Osteoblast (primary cell): Measurements from ENCODE around the gene NOXO1. TPM values are rescaled to one million over a fixed set of nuclear protein-coding genes. Genes with fewer than 3 reads are reported as not detected.
A peak's percentile ranks its signal among the peaks of the same experiment; 100 is the strongest.

Experiments
- DNase-seq: peaks from one replicate; pipeline ENCODE4 v3.0.0; 2011; ENCODE audit warnings: low spot score, mixed read lengths; ENCODE audit not compliant: insufficient read length; ENCODE audit errors: missing footprints
- H2AFZ ChIP-seq: 2 replicates; pipeline ENCODE4 v1.6.0; 2011; ENCODE audit warnings: mild to moderate bottlenecking, low read length
- H3K27ac ChIP-seq: 2 replicates; pipeline ENCODE4 v1.5.1; 2011; ENCODE audit warnings: mild to moderate bottlenecking, low read depth, low read length, moderate library complexity
- H3K27me3 ChIP-seq: 2 replicates; pipeline ENCODE4 v1.6.0; 2012; ENCODE audit warnings: mild to moderate bottlenecking, control low read depth, inconsistent platforms, low read length, moderate library complexity; ENCODE audit not compliant: insufficient read depth
- H3K36me3 ChIP-seq: 2 replicates; pipeline ENCODE4 v1.5.1; 2011; ENCODE audit warnings: mild to moderate bottlenecking, low read length, control low read depth, moderate library complexity; ENCODE audit not compliant: insufficient read depth
- H3K4me1 ChIP-seq: 2 replicates; pipeline ENCODE4 v1.5.1; 2011; ENCODE audit warnings: mild to moderate bottlenecking, low read length, control low read depth, moderate library complexity; ENCODE audit not compliant: insufficient read depth
- H3K4me2 ChIP-seq: 2 replicates; pipeline ENCODE4 v1.6.0; 2011; ENCODE audit warnings: mild to moderate bottlenecking, low read length; ENCODE audit not compliant: insufficient read depth
- H3K4me3 ChIP-seq: fragments of 200-600 bp; sonication (generic); 3 replicates; pipeline ENCODE4 v1.5.1; 2012; ENCODE audit warnings: mild to moderate bottlenecking, low read length, inconsistent platforms; ENCODE audit not compliant: insufficient read depth
- H3K79me2 ChIP-seq: 2 replicates; pipeline ENCODE4 v1.6.0; 2012; ENCODE audit warnings: mild to moderate bottlenecking, low read length, control low read depth, inconsistent platforms; ENCODE audit not compliant: insufficient read depth
- H3K9me3 ChIP-seq: 2 replicates; pipeline ENCODE4 v1.5.1; 2011; ENCODE audit warnings: low read depth, low read length, control low read depth
- H4K20me1 ChIP-seq: 2 replicates; pipeline ENCODE4 v1.6.0; 2012; ENCODE audit warnings: mild to moderate bottlenecking, low read length, control low read depth; ENCODE audit not compliant: insufficient read depth
- total RNA-seq: library from RNA; depleted of rRNA; stranded (reverse); fragments of >200 nt; gene quantifications from 2 replicates; pipeline ENCODE4 v1.2.3, GENCODE V29; 2012
- TF ChIP-seq, protein P1 (sequence below): IDR thresholded peaks from 2 replicates; pipeline ENCODE4 v1.5.1; 2011; ENCODE audit warnings: mild to moderate bottlenecking, low read depth, low read length, moderate library complexity; ENCODE audit errors: extremely low read depth

The NOXO1 gene
- total RNA-seq, 1 donor = under 0.01 TPM

DNA sequence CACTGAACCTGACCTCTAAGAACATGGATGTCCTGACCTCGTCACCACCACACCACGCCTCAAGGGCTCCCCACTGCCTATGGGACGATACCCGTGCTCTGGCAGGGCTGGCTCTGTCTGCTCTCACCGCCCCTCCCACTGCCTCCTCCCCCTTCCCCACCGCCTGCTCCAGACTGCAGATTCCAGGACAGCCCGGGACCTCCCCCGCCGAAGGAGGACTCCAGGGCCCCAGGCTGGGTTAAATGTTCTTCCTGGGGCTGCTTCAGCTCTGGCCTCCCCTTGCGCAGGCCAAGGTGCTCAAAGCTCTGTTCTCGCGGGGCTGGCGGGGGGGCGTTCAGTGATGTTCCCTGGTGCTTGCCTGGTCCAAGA lies 41.4 kb upstream of the NOXO1 start:
- no peaks in the 10 kb centered on the region for H3K36me3 ChIP-seq
- H2AFZ ChIP-seq = peak overlapping the region; percentile 90
- no peak overlapping the region for H3K27ac ChIP-seq
- H3K4me1 ChIP-seq = peaks cover 8% of the 10 kb centered on the region
- H3K4me3 ChIP-seq = peak overlapping the region; percentile 70
- H3K9me3 ChIP-seq = no peaks in the 10 kb centered on the region
- peaks cover 5% of the 10 kb centered on the region for H3K79me2 ChIP-seq
- H3K27me3 ChIP-seq = peaks cover 19% of the 10 kb centered on the region
- TF ChIP-seq, protein P1, sequence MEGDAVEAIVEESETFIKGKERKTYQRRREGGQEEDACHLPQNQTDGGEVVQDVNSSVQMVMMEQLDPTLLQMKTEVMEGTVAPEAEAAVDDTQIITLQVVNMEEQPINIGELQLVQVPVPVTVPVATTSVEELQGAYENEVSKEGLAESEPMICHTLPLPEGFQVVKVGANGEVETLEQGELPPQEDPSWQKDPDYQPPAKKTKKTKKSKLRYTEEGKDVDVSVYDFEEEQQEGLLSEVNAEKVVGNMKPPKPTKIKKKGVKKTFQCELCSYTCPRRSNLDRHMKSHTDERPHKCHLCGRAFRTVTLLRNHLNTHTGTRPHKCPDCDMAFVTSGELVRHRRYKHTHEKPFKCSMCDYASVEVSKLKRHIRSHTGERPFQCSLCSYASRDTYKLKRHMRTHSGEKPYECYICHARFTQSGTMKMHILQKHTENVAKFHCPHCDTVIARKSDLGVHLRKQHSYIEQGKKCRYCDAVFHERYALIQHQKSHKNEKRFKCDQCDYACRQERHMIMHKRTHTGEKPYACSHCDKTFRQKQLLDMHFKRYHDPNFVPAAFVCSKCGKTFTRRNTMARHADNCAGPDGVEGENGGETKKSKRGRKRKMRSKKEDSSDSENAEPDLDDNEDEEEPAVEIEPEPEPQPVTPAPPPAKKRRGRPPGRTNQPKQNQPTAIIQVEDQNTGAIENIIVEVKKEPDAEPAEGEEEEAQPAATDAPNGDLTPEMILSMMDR = no peak
- peaks cover 4% of the 10 kb centered on the region for H4K20me1 ChIP-seq
- H3K4me2 ChIP-seq = peak overlapping the region; percentile 91
- peak; percentile 98 for DNase-seq

DNA sequence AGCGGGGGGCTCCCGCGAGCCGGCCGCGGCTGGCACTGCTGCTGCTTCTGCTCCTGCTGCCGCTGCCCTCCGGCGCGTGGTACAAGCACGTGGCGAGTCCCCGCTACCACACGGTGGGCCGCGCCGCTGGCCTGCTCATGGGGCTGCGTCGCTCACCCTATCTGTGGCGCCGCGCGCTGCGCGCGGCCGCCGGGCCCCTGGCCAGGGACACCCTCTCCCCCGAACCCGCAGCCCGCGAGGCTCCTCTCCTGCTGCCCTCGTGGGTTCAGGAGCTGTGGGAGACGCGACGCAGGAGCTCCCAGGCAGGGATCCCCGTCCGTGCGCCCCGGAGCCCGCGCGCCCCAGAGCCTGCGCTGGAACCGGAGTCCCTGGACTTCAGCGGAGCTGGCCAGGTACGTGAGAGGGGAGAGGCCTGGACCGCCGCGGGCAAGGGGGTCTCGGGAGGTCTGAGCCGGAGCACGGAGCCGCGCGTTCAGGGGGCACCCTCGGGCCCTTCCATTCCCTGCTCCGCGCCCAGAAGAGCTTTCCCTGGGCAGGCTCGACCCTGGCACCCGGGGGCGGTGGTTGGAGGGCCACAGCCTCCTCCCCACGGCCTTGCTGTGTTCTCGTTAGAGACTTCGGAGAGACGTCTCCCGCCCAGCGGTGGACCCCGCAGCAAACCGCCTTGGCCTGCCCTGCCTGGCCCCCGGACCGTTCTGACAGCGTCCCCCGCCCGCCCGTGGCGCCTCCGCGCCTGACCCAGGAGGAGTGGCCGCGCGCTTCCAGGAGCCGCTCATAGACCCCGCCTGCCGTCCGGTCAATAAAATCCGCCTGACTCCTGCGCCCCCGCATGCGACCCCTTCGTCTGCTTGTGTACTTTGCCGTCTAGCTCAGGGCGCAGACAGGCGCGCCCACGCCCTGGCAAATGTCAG lies 38.9 kb upstream of the NOXO1 start:
- H3K9me3 ChIP-seq = no peaks in the 10 kb centered on the region
- H3K79me2 ChIP-seq = no peaks in the 10 kb centered on the region
- no peak overlapping the region for H3K4me2 ChIP-seq
- H3K4me1 ChIP-seq = peaks cover 4% of the 10 kb centered on the region
- no peaks in the 10 kb centered on the region for H3K36me3 ChIP-seq
- H4K20me1 ChIP-seq = no peaks in the 10 kb centered on the region
- no peak overlapping the region for H3K27ac ChIP-seq
- DNase-seq = no peak
- TF ChIP-seq, protein P1 = no peak
- H3K27me3 ChIP-seq = peaks cover 19% of the 10 kb centered on the region
- no peak overlapping the region for H3K4me3 ChIP-seq
- H2AFZ ChIP-seq = no peak overlapping the region

DNA sequence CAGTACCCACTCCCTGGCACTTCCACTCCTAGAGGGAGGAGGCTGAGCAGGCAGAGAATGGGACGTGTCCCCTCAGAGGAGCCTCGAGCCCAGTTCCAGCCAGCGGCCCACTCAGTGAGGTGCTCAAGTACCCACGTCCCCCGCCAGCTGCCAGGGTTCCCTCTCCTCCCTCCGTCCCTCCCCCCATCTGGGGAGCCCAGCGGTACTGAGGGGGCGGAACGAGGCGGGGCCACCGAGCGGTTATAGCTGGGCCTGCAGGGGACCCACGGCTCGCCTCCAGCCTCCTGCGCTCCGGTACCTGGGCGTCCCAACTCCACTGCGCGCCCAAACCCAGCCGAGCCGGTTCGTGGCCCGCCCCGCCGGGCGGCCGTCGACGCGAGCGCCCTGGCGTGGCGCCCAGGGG lies 38.2 kb upstream of the NOXO1 start, which contains the start of gene NPW:
NPW (plus strand) TSS at position 268 of the 403 bp plus-strand sequence.
- TF ChIP-seq, protein P1 = no peak
- H3K36me3 ChIP-seq = no peaks in the 10 kb centered on the region
- no peaks in the 10 kb centered on the region for H4K20me1 ChIP-seq
- no peaks in the 10 kb centered on the region for H3K9me3 ChIP-seq
- peaks cover 4% of the 10 kb centered on the region for H3K4me1 ChIP-seq
- no peak within 1 kb of the TSS for H3K27ac ChIP-seq
- H3K4me2 ChIP-seq = no peak within 1 kb of the TSS
- no peak within 1 kb of the TSS for H2AFZ ChIP-seq
- no peak for DNase-seq
- H3K79me2 ChIP-seq = no peaks in the 10 kb centered on the region
- peaks cover 19% of the 10 kb centered on the region for H3K27me3 ChIP-seq
- H3K4me3 ChIP-seq = no peak within 1 kb of the TSS

DNA sequence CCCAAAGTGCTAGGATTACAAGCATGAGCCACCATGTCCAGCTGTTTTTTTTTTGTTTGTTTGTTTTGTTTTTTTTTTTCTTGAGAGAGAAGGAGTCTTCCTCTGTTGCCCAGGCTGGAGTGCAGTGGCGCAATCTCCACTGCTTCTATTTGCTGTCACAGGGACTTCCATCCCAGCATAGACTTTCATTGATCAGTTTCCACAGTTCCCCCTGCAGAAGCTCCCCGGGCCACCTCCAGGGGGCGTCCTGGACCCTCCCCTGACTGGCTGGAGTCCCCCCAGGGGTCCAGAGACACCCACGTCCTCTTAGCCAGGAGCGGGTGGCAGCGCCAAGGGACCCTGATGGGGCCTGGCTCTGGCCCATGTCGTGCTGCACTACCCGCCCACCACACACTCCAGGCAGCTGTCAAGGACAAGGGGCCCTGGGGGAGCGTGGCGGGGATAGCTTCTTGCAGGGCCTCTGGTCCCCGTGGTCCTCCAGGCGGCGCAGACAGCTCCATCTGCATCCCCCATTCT lies 35.2 kb upstream of the NOXO1 start:
- no peaks in the 10 kb centered on the region for H4K20me1 ChIP-seq
- peaks cover 19% of the 10 kb centered on the region for H3K27me3 ChIP-seq
- no peak overlapping the region for H2AFZ ChIP-seq
- TF ChIP-seq, protein P1 = peak; percentile 41
- H3K4me1 ChIP-seq = no peaks in the 10 kb centered on the region
- H3K4me2 ChIP-seq = no peak overlapping the region
- no peak overlapping the region for H3K4me3 ChIP-seq
- H3K27ac ChIP-seq = no peak overlapping the region
- H3K36me3 ChIP-seq = no peaks in the 10 kb centered on the region
- no peak for DNase-seq
- H3K79me2 ChIP-seq = no peaks in the 10 kb centered on the region
- H3K9me3 ChIP-seq = no peaks in the 10 kb centered on the region
